ENCODE measurements around the gene PJVK.
"Not testable (repeated sequence)": the region's sequence is repeated elsewhere in the genome, so short reads cannot be mapped to it uniquely, and the experiment has no call there.

PJVK gene, protein sequence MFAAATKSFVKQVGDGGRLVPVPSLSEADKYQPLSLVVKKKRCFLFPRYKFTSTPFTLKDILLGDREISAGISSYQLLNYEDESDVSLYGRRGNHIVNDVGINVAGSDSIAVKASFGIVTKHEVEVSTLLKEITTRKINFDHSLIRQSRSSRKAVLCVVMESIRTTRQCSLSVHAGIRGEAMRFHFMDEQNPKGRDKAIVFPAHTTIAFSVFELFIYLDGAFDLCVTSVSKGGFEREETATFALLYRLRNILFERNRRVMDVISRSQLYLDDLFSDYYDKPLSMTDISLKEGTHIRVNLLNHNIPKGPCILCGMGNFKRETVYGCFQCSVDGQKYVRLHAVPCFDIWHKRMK
- 0.49 to 2.0 (median 1.1) reads per million in 4 experiments for total RNA-seq

DNA sequence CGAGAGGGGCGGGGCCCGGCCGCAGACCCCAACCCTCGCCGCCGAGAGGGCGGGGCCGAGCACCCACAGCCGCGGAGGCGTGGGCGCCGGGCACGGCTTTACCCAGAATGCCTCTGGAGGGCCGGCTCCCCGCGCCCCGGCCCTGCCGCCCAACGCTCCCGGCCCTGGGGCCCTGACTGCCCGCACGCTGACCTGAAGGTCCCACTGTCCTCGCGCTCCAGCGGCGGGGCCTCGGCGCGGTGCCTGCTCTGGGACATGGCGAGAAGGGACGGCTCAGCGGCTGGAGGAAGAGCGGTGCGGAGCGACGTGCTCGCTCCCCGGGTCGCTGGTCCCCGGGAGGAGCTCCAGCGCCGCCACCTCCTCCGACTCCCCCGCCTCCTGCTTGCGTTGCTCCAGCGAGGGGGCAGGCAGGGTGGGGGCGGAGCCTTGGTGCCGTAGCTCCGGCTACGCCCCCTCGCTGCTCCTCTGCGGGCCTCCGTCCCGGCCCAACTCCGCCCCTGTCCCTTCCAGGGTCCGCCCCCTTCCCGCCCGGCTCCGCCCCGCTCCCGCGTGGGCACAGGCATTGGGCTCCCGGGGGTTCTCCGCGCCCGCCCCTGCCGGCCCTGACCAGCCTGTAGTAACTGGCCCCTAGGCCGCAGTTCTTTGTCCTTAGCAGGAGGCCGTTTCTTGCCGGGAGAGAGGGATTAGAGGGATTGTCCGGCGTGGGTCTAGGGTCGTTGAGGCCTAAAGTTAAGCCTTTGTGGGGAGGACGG, at the start of gene PJVK, which contains the start of gene PRKRA:
Gene PJVK, plus strand, starts transcription at position 605 of the 752 bp plus-strand sequence. CDS start 2,032 bp downstream, outside the sequence.
Gene PRKRA, minus strand, starts transcription at position 402 of the 752 bp plus-strand sequence. Its CDS starts 145 bp downstream, at position 257.
- DNase-seq, result peak; percentile 91

DNA sequence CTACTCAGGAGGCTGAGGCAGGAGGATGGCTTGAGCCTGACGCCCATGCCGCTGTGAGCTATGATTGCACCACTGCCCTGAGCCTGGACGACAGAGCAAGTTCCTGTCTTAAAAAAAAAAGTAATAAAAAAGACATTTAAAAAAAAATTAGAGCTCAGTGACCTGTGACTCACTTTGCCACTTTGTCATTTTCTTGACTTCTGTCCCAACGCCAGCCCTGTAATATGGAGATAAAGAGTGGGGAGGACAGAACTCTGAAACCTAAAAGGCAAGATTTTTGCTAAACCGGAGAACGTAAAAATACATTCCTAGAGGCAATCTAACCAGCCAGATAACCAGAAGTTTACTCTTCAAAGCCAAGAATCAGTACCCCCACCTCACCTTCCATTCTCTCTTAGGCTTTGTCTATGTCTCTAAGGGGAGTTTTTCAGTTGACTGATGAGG, 49.2 kb upstream of the PJVK start:
- no peak for DNase-seq

DNA sequence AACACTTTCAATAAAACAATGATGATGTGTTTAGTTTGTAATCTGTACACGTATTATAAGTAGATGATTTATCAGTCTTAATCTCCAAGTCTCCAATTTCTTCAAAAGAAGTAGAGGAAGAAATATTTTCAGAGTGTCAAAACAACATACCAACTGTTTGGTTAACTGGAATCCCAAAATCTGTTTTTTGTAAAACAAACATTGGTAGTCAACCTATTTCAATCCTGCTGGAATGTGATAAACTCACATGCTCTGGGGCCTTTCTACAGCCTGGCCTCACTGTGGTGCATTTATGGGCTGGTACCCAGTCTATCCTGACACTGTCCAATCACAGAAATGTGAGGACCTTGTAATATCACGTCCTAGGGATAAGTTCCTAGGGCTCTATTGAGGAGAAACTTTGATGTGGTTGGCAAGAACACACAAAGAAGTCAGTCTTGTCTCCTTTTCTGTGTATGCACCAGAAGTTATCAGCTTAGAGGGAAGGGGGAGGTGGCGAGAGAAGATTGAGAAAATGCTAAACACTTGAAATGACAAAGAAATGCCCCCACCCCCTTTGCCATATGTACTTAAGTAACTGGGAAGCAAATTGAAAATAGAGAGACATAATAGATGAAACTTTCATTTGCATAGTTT, 47.4 kb upstream of the PJVK start:
- DNase-seq, result no peak

DNA sequence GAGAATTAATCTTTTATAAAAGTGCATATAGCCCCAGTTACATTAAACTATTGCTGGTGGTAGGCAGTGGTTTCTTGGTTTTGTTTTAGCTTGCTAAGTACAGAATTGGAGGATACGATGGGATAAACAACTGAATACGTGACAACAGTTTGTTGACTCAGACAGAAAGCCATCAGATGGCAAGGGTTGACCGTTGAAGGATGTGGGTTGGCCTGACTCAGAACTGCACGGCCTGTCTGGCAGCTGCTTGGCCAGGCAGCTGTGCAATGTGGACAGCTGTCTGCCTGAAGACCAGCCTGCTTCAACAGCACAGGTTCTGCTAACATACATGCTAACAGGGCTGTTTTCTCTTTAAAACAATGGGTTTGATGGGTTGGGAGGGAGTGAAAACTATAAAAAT, 46.8 kb upstream of the PJVK start:
- no peak for DNase-seq

DNA sequence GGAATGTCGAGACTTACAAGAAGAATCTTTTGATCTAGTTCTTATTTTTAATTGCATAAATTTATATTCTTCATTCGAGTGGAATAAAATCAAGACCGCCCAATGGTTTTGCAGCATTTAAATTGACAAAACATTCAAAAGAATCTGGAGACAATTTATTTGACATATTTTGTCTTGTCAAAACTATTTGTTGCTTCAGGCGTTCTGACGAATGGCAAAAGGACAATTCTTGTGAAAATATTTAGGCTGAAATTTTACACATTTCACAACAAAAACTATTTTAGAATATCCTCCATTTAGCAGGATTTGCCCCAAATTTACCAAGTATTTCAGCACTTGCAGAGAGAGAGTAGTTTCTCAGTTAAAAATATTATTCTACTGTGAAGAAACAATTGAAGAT, 41.9 kb upstream of the PJVK start:
- no peak for DNase-seq

DNA sequence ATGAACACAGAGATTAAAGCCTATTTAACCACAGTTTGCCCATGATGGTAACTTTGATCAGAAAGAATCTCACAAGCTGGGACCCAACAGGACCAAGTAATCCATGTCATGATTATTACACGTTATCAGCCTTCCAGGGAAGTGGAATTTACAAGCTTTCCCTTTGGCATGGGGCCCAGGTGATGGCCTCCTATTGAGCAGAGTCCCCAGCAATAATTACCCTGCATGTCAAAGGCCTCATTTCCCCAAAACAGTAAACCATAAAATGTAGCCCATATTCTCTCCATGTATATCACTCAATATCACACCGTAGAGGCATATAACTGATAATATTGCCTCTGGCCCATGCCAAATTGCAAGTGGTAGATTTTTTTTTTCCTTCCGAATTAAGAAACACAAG, 39.1 kb upstream of the PJVK start:
- DNase-seq, result no peak

DNA sequence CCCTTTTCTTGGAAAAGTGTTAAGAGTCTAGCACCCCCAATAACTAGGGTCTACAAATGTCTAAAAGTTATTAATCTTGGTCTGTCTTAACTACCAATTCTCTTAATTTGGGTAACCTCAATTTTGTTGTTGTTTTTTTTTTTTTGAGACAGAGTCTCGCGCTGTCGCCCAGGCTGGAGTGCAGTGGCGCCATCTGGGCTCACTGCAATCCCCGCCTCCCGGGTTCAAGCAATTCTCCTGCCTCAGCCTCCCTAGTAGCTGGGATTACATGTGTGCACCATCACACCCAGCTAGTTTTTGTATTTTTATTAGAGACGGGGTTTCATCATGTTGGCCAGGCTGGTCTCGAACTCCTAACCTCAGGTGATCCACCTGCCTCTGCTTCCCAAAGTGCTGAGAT, 38.7 kb upstream of the PJVK start:
- not testable (repeated sequence) for DNase-seq

DNA sequence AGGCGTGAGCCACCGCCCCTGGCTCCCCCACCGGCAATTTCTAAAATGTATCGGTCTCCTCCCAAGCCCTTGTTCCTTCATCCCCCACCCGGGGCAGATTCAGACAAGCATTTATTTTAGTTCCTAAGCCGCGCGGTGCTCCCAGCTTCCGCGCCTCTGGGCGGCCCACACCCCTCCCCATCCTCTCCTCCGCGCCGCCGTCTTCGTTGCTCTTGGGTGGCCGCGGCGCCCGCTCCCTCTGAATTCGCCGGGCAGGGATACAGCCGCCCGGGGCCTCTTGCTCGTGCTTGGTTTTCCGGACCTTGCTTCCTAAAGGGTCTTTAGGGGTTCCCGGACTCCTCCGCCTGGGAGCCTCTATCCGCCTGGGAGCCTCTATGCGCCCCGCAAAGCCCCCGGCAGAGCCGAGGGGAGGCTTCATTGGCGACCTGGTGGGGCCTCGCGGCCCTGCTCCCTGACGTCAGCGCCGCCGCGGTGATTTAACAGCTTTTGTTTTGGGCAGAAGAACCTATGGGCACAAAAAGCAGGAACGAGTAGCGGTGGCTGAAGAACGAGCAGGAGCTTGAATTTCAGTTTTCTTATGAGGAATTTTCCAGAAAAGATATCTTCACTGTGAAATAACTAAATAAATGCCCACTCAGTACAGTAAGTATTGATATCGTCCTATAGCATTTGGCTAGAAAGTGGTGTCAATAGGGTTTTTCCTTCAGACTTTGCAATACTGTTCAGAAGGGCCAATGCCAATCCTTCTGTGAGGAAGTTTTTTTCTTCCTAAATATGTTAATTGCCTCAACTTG, 37.5 kb upstream of the PJVK start:
- DNase-seq, result peak; percentile 54

DNA sequence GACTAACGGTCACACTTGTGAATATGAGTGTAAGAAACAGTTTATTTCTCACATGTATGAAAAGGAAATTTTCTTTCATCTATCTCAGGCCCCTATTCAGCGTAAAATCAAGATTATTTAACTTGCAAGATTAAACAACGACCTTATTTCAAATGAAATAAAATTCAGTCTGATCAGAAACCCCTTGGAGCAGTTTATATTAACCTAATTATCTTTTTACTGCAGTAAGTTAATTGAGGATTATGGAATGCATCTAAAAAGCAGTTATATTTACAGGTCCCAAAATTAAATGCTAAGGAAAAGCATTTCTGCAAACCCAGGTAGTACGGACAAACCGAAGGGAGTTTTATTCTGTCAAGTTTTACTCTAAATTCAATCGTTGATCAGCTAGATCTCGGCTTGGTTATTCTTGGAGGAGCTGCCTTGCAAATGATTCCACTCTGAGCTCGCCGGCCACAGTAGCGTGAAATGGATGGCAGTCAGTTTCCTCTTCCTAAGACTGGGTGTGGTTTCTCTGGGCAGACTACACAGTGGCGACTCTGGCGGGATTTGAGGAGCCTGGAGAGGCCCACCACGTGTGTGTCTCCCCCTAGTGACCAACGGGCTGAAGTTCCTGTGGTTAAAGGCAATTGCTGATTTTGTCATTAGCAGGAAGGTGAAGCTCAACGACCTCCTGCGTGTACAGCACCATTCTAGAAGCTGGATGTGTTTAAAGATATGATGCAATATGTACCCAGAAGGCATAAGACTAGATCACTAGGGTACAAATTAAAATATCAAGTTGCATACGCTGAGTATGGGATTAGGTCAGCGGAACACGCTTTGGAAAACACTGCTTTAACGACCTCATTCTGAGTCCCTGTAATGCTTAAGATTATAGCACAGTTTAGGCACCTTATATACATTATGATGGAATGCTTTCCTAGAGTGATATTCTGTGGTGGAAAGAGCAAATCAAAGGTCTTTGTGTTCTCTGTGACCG, 36.6 kb upstream of the PJVK start:
- DNase-seq, result peak; percentile 55

DNA sequence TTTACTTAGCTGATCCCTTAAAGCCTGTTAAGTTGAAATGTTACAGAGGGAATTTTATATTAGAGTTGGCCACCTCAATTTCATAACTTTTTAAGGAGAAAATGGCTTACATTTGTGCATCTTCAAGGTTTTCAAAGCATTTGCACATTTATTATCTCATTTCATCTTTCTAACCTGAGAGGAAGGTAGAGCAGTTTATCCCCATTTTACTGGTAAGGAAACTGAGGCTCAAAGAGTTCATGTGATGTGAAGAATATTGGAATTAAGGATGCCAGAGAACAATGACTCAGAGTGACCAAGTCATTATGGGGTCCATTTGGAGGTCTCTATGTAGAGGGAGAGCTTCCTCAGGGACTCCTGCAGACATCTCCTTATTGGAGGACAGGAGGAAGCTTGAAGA, 35.2 kb upstream of the PJVK start:
- no peak for DNase-seq

DNA sequence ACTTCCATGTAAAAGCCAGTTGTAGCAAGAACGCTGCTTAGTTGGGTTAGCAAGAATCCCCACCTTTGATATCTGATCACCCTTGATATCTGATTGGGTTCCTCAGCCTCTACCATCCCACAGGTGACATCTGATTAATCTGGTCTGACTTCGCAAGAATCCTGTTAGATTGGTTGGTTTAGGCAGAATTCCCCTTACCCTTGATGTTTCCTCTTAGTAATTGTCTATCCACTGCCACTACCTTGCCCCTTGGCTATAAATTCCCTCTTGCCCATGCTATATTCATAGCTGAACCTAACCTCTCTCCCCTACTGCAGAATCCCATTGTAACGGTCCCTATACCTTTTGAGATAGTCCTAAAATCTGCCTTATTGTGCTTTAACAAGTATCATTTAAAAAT, 33.3 kb upstream of the PJVK start:
- DNase-seq, result no peak

DNA sequence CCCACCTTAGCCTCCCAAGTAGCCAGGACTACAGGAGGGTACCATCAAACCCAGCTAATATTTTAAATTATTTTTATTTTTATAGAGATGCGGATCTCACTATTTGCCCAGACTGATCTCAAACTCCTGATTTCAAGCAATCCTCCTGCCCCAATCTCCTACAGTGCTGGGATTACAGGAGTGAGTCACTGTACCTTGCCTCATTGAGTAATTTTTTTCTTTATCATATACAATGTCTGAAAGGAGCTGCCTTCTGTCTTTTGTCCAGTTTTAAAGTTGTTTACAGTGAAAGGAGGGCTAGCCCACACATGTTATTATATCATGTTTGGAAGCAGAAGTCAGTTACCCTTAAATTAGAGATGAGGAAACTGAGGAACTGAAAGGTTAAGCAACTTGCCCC, 32.8 kb upstream of the PJVK start:
- no peak for DNase-seq

DNA sequence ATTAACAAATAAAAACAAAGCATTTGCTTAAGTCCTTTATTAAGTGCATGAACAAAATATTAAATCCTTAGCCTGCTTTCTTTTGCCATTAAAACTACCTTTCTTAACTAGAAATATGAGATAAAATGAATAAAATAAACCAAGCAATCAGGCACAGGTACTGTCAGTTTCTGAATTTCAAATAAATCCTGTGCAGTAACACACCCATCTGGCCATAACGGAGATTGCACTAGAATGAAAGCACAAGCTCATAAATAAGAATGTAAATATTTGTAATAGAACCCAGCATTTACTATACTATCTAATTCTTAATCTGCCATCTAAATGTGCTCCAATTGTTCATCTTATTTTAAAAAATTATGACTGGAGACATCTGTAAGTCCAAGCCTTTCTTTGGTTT, 32.1 kb upstream of the PJVK start:
- DNase-seq, result no peak

DNA sequence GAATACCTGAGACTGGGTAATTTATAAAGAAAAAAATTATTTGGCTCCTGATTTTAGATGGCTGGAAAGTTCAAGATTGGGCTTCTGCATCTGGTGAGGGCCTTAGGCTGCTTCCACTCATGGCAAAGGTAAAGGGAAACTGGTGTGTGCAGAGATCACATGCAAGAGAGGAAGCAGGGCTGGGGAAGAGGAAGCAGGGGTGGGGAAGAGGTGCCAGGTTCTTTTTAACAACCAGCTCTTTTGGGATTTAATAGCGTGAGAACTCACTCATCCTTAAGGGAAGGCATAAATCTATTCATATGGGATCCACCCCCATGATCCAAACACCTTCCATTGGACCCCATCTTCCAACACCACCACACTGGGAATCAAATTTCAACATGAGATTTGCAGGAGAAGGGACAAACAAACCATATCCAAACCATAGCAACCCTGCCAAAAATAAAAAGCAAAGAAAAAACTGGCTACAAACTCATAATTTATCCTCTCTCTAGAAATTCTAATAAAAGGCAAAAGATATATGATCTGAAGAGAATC, 30.6 kb upstream of the PJVK start:
- DNase-seq, result no peak

DNA sequence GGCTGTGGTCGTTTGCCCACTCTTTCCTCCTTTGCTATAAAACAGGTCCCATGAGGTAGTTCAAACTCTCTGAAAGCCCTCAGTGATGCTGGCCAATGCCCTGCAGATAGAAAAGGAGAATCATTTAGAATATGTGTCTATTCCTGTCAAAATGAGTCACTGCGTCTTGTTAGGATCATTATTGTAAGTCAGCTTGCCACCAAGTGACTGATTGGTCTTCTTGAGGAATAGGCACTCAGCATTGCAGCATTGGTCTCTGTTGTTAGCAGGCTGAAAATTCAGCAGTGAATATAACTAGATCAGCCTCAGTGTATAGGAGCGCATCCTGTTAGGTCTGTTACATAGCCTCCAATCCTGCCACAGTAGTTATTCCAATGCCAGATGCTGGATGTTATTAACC, 29.1 kb upstream of the PJVK start:
- no peak for DNase-seq

DNA sequence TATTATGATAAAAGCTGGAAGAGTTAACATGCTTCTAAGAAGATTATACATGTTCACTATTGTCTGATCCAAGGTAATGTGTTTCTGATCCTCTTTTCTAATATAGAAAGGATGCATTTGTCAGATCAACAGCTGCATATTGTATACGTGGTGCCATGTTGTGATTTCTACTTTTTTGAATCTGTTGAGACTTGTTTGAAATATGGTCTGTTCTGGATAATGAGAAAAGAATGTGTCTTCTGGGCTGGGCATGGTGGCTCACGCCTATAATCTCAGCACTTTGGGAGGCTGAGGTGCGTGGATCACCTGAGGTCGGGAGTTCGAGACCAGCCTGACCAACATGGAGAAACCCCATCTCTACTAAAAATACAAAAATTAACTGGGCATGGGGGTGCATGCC, 27.4 kb upstream of the PJVK start:
- not testable (repeated sequence) for DNase-seq

DNA sequence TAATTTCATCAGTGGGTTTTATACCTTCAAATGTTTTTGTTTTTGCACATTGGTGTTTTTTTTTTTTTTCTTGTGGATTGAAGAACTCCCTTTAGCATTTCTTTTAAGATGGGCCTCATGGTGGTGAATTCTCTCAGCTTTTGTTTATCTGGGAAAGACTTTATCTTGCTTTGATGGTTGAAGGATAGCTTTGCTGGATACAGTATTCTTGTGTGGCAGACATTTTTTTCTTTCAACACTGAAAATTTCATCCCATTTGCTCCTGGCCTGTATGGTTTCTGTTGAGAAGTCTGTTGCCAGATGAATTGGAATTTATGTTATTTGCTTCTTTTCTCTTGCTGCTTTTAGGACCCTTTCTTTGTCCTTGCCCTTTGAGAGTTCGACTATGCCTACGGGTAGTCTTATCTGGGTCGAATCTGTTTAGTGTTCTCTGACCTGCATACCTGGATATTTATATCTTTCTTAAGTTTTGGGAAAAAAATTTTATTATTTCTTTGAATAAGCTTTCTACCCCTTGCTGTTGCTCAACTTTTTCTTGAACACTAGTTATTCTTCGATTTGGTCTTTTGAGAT, 25.8 kb upstream of the PJVK start:
- DNase-seq, result no peak

DNA sequence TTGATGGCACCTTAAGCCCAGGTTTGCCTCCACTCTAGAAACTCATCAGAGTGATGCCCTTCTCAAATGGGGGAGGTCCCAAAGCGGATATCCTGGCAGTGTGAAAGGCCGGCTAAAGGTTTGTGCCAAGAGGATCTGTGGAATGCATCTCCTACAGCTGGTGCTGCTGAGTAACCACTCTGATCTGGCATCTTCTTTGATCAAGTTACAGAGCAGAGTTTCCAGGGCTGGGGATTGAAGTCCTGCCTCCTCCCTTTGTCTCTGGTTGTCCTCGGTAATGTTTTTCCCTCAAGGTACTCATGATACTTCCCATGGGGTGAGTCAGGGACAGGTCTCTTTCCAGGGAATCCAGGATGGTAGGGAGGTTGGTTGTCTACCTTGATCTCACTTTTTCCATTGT, 24.8 kb upstream of the PJVK start:
- DNase-seq, result no peak

DNA sequence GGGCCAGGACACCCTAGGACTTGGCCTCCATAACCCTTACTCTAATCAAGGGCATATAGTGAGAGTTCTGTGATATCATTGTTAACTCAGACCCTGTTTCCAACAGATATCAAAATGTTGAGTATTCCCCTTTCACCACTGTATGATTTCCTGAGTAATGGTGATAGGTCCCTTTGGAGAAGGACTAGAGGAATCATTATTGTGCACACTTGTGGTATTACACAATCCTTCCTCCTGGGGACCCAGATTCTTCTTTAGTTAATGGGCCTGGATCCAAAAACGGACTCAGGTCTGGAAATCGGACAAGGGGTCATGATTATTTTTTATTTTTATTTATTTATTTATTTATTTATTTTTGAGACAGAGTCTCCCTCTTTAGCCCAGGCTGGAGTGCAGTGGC, 23.7 kb upstream of the PJVK start:
- DNase-seq, result no peak

DNA sequence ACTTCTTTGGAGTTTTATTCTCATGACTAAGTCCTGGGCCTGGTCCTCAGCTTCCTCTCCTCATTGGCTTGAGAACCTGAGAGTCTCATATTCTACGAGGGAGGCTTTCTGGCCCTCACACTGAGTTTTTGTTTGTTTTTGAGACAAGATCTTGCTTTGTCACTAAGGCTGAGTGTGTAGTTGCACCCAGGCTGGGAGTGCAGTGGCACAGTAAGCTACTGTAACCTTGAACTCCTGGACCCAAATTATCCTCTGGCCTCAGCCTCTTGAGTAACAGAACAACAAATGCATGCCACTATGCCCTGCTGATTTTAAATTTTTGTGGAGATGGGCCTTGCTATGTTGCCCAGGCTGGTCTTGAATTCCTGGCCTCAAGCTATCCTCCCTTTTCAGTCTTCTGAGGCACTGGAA, 22.8 kb upstream of the PJVK start:
- no peak for DNase-seq

DNA sequence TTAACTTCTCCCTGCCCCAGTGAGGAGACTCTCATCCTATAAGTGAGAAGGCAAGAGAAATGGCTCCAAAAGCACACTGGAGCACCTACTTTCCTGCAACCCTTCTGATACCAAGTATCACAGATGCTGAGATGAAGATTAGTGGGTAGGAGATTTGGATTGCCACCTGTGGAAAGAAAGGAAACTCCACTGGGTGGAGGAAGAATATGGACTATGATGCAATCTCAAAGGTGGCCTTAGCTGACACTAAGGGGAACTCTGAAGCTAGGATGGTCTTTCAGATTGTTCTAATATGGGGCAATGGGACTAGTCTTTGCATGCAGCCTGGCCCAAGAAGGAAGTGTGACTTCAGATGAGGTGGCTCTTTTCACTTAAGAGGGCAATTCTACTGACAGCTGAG, 21.8 kb upstream of the PJVK start:
- no peak for DNase-seq

Measured in effector CD8-positive, alpha-beta T cell (primary cell).